HepG2 (cell line): ENCODE data around the gene CFI. TPM values are rescaled to one million over a fixed set of nuclear protein-coding genes. Genes with fewer than 3 reads are reported as not detected.

Experiments used
- AGO2 ChIP-seq: fragments of 200-400 bp; formaldehyde crosslinking; optimal IDR thresholded peaks from 2 replicates; pipeline ENCODE3; 2017; ENCODE audit warnings: mild to moderate bottlenecking, low read depth, low read length, moderate library complexity
- CREB1 ChIP-seq, 2 experiments: fragments of 450-650 bp in 1 of 2; IDR thresholded peaks; 2 replicates each; pipeline ENCODE4 v1.6.1; 2016 to 2017; ENCODE audit warnings: control low read depth in 1 of 2, mild to moderate bottlenecking in 1 of 2, missing compliant biosample characterization in 1 of 2, missing genetic modification characterization in 1 of 2
- FOXO1 ChIP-seq: sonication (generic); formaldehyde crosslinking; IDR thresholded peaks from 2 replicates; pipeline ENCODE4 v1.4.0; 2020; ENCODE audit warnings: missing genetic modification reagents
- GTF2F1 ChIP-seq: fragments of 150-350 bp; IDR thresholded peaks from 2 replicates; pipeline ENCODE4 v1.6.1; 2014; ENCODE audit warnings: low read length
- HDAC1 ChIP-seq: sonication (generic); formaldehyde crosslinking; IDR thresholded peaks from 2 replicates; pipeline ENCODE4 v1.5.1; 2020; ENCODE audit warnings: mild to moderate bottlenecking, missing genetic modification reagents
- HNF1A ChIP-seq, 2 experiments: sonication (generic) in 1 of 2; formaldehyde crosslinking in 1 of 2; IDR thresholded peaks; 2 replicates each; pipeline versions ENCODE4 v1.4.0 to v1.6.1; 2016 to 2020; ENCODE audit warnings: borderline replicate concordance in 1 of 2, low read depth in 1 of 2, mild to moderate bottlenecking in 1 of 2, missing genetic modification reagents in 1 of 2
- KDM2A ChIP-seq: sonication (generic); formaldehyde crosslinking; IDR thresholded peaks from 2 replicates; pipeline ENCODE4 v1.4.0; 2020; ENCODE audit warnings: low read depth, missing genetic modification reagents, borderline replicate concordance
- KDM4B ChIP-seq: sonication (generic); formaldehyde crosslinking; IDR thresholded peaks from 2 replicates; pipeline ENCODE4 v1.4.0; 2020; ENCODE audit warnings: missing genetic modification reagents
- NFE2 ChIP-seq: sonication (generic); formaldehyde crosslinking; IDR thresholded peaks from 2 replicates; pipeline ENCODE4 v1.4.0; 2020; ENCODE audit warnings: missing genetic modification reagents
- NR2F6 ChIP-seq, 2 experiments: IDR thresholded peaks; 2 replicates each; pipeline ENCODE4 v1.6.1; 2016; ENCODE audit warnings: antibody characterized with exemption in 1 of 2, mild to moderate bottlenecking in 1 of 2
- RBM39 ChIP-seq: fragments of 200-400 bp; formaldehyde crosslinking; IDR thresholded peaks from one replicate; pipeline ENCODE4 v1.6.1; 2018; ENCODE audit warnings: antibody characterized with exemption, mild to moderate bottlenecking, low read depth, low read length; ENCODE audit not compliant: poor library complexity, severe bottlenecking
- SIN3A ChIP-seq: IDR thresholded peaks from 2 replicates; pipeline ENCODE4 v1.6.1; 2011; ENCODE audit warnings: low read depth, mild to moderate bottlenecking, control low read depth, low read length, borderline replicate concordance
- ZBED4 ChIP-seq: sonication (generic); formaldehyde crosslinking; IDR thresholded peaks from 2 replicates; pipeline ENCODE4 v1.4.0; 2020; ENCODE audit warnings: missing genetic modification reagents, borderline replicate concordance
- ZBTB46 ChIP-seq: sonication (generic); formaldehyde crosslinking; IDR thresholded peaks from 2 replicates; pipeline ENCODE4 v1.4.0; 2020; ENCODE audit warnings: mild to moderate bottlenecking, missing genetic modification reagents, borderline replicate concordance
- ZNF10 ChIP-seq: sonication (generic); formaldehyde crosslinking; IDR thresholded peaks from 2 replicates; pipeline ENCODE4 v1.4.0; 2020; ENCODE audit warnings: mild to moderate bottlenecking, low read depth, missing genetic modification reagents, borderline replicate concordance
- ZNF160 ChIP-seq: sonication (generic); formaldehyde crosslinking; IDR thresholded peaks from 2 replicates; pipeline ENCODE4 v1.8.0; 2022; ENCODE audit warnings: mild to moderate bottlenecking, inconsistent platforms, missing genetic modification reagents
- ZNF260 ChIP-seq: sonication (generic); formaldehyde crosslinking; IDR thresholded peaks from 2 replicates; pipeline ENCODE4 v1.4.0; 2020; ENCODE audit warnings: missing genetic modification reagents, low read depth, mild to moderate bottlenecking, borderline replicate concordance
- polyA plus RNA-seq, 8 experiments: library from polyadenylated mRNA; depleted of rRNA in 3 of 8; stranded (reverse) in 7 of 8; unstranded in 1 of 8; fragments of >200 nt; fragmentation: Illumina TruSeq in 4 of 8; extraction: Trizol in 4 of 8; gene quantifications; 2 replicates each; pipeline versions ENCODE4 v1.2.1 to v1.2.3, GENCODE V29; 2011 to 2016; ENCODE audit warnings: low read depth in 4 of 8, missing spikeins in 1 of 8, mixed read lengths in 1 of 8; ENCODE audit not compliant: insufficient read depth in 1 of 8
- total RNA-seq, 5 experiments: library from RNA; depleted of rRNA; stranded (reverse); fragments of >200 nt; fragmentation: Illumina TruSeq; extraction: Trizol; gene quantifications; 2 replicates each; pipeline ENCODE4 v1.2.3, GENCODE V29; 2016; ENCODE audit warnings: low read depth in 1 of 5

CFI gene
- total and polyA plus RNA-seq, 2 of the 13 experiments (the other 11 are each of a cell fraction or from before 2014, with no cell fraction given), result 284 to 337 TPM

GRCh38 chr4:109702950-109703663 is 98.7 kb downstream of the CFI start, which contains the start of gene CASP6 (continued):
- TF ChIP-seq HNF1A (IDR thresholded peaks at IDR 0.05; ENCODE audit: low read depth), result no peak
- no peak for TF ChIP-seq HNF1A (CRISPR knock-in tag; IDR thresholded peaks at IDR 0.05; ENCODE audit: borderline replicate concordance)
- TF ChIP-seq ZNF10 (CRISPR knock-in tag), result no peak
- TF ChIP-seq RBM39, result peak; percentile 3
- no peak for TF ChIP-seq GTF2F1
- no peak for TF ChIP-seq ZBTB46 (CRISPR knock-in tag)
- no peak for TF ChIP-seq CREB1 (IDR thresholded peaks at IDR 0.05)
- no peak for TF ChIP-seq CREB1 (CRISPR knock-in tag; IDR thresholded peaks at IDR 0.05)
- TF ChIP-seq ZBED4 (CRISPR knock-in tag), result peak; percentile 58; the same call in 1 of the 2 replicates
- TF ChIP-seq NR2F6 (IDR thresholded peaks at IDR 0.05), result no peak
- TF ChIP-seq NR2F6 (CRISPR knock-in tag; IDR thresholded peaks at IDR 0.05), result no peak
- peak; percentile 41; the same call in 1 of the 2 replicates for TF ChIP-seq HDAC1 (CRISPR knock-in tag)
- no peak for TF ChIP-seq ZNF160 (CRISPR knock-in tag)
- no peak for TF ChIP-seq KDM4B (CRISPR knock-in tag)
- TF ChIP-seq NFE2, result no peak
- TF ChIP-seq FOXO1 (CRISPR knock-in tag), result 0 out of 2 replicates have a peak, but pooled peaks have one; percentile 6
- no peak for TF ChIP-seq ZNF260 (CRISPR knock-in tag)
- TF ChIP-seq SIN3A, result no peak
- TF ChIP-seq KDM2A, result peak; percentile 93
- TF ChIP-seq AGO2, result peak; percentile 54
